Liver (tissue), 9 donors: Measurements from ENCODE around the gene LY6G5B. TPM values are rescaled to one million over a fixed set of nuclear protein-coding genes. Genes with fewer than 3 reads are reported as not detected.

Experiments
- DNase-seq: peaks from one replicate; pipeline ENCODE4 v3.0.0-alpha.2; 2017; ENCODE audit warnings: low spot score
- H3K27ac ChIP-seq, 2 donors: one replicate each; pipeline ENCODE4 v1.7.0; 2013; ENCODE audit warnings: inconsistent platforms in 2 of 2, low read length in 2 of 2, control low read depth in 1 of 2, low read depth in 1 of 2, mild to moderate bottlenecking in 1 of 2
- H3K27me3 ChIP-seq, 4 donors: one replicate each; pipeline versions ENCODE4 v1.6.1 to v1.7.0; 2013; ENCODE audit warnings: low read length in 3 of 4, inconsistent platforms in 1 of 4, mild to moderate bottlenecking in 1 of 4, moderate library complexity in 1 of 4; ENCODE audit not compliant: control insufficient read depth in 4 of 4, insufficient read depth in 4 of 4
- H3K36me3 ChIP-seq, 4 donors: one replicate each; pipeline versions ENCODE4 v1.6.1 to v1.7.0; 2013; ENCODE audit warnings: low read length in 3 of 4, mild to moderate bottlenecking in 3 of 4, low read depth in 1 of 4, moderate library complexity in 1 of 4; ENCODE audit not compliant: control insufficient read depth in 4 of 4, insufficient read depth in 3 of 4
- H3K4me1 ChIP-seq, 4 donors: one replicate each; pipeline versions ENCODE4 v1.6.1 to v1.7.0; 2013; ENCODE audit warnings: low read length in 3 of 4, mild to moderate bottlenecking in 3 of 4, moderate library complexity in 1 of 4; ENCODE audit not compliant: control insufficient read depth in 4 of 4, insufficient read depth in 4 of 4
- H3K4me3 ChIP-seq, 3 donors: one replicate each; pipeline versions ENCODE4 v1.6.1 to v1.7.0; 2013; ENCODE audit warnings: low read length in 3 of 3, control low read depth in 1 of 3, low read depth in 1 of 3, mild to moderate bottlenecking in 1 of 3
- H3K9ac ChIP-seq, 2 donors: one replicate each; pipeline ENCODE4 v1.7.0; 2013; ENCODE audit warnings: low read length in 2 of 2, mild to moderate bottlenecking in 2 of 2, moderate library complexity in 2 of 2, control low read depth in 1 of 2, low read depth in 1 of 2
- H3K9me3 ChIP-seq, 4 donors: one replicate each; pipeline versions ENCODE4 v1.6.1 to v1.7.0; 2013; ENCODE audit warnings: low read length in 3 of 4; ENCODE audit not compliant: control insufficient read depth in 4 of 4
- ATF3 ChIP-seq: IDR thresholded peaks from 2 replicates; pipeline ENCODE4 v1.6.1; 2016; ENCODE audit warnings: antibody characterized with exemption
- EGR1 ChIP-seq, 2 donors: IDR thresholded peaks; 2 replicates each; pipeline ENCODE4 v1.6.1; 2016 to 2018; ENCODE audit warnings: antibody characterized with exemption in 2 of 2, low read depth in 2 of 2
- FOXA1 ChIP-seq: IDR thresholded peaks from 2 replicates; pipeline ENCODE4 v1.6.1; 2016; ENCODE audit warnings: antibody characterized with exemption
- FOXA2 ChIP-seq: IDR thresholded peaks from 2 replicates; pipeline ENCODE4 v1.6.1; 2016; ENCODE audit warnings: antibody characterized with exemption
- GABPA ChIP-seq, 2 donors: IDR thresholded peaks in 1 of 2; conservative IDR thresholded peaks in 1 of 2; 2 replicates each; pipeline ENCODE4 v1.6.1; 2016; ENCODE audit warnings: antibody characterized with exemption in 2 of 2, mild to moderate bottlenecking in 1 of 2, moderate library complexity in 1 of 2
- HNF4G ChIP-seq: IDR thresholded peaks from 2 replicates; pipeline ENCODE4 v1.6.1; 2016; ENCODE audit warnings: antibody characterized with exemption
- JUND ChIP-seq, 2 donors: IDR thresholded peaks; 2 replicates each; pipeline ENCODE4 v1.6.1; 2016; ENCODE audit warnings: antibody characterized with exemption in 2 of 2
- MAX ChIP-seq: IDR thresholded peaks from 2 replicates; pipeline ENCODE4 v1.6.1; 2016; ENCODE audit warnings: antibody characterized with exemption
- NR2F2 ChIP-seq: IDR thresholded peaks from 2 replicates; pipeline ENCODE4 v1.6.1; 2016; ENCODE audit warnings: antibody characterized with exemption
- RAD21 ChIP-seq, 2 donors: IDR thresholded peaks; 2 replicates each; pipeline ENCODE4 v1.6.1; 2016; ENCODE audit warnings: antibody characterized with exemption in 2 of 2, mild to moderate bottlenecking in 2 of 2
- REST ChIP-seq: IDR thresholded peaks from 2 replicates; pipeline ENCODE4 v1.6.1; 2016; ENCODE audit warnings: antibody characterized with exemption, mild to moderate bottlenecking
- RXRA ChIP-seq, 2 donors: IDR thresholded peaks; 2 replicates each; pipeline ENCODE4 v1.6.1; 2017 to 2018; ENCODE audit warnings: antibody characterized with exemption in 2 of 2, mild to moderate bottlenecking in 1 of 2
- SP1 ChIP-seq: IDR thresholded peaks from 2 replicates; pipeline ENCODE4 v1.6.1; 2018; ENCODE audit warnings: antibody characterized with exemption, mild to moderate bottlenecking
- TAF1 ChIP-seq: conservative IDR thresholded peaks from 2 replicates; pipeline ENCODE4 v1.6.1; 2016; ENCODE audit warnings: antibody characterized with exemption, mild to moderate bottlenecking
- YY1 ChIP-seq: IDR thresholded peaks from 2 replicates; pipeline ENCODE4 v1.6.1; 2016; ENCODE audit warnings: antibody characterized with exemption, mild to moderate bottlenecking
- ZBTB33 ChIP-seq: IDR thresholded peaks from 2 replicates; pipeline ENCODE4 v1.6.1; 2016; ENCODE audit warnings: antibody characterized with exemption
- WGBS: extraction: QIAGEN DNeasy Blood & Tissue Kit; methylation state at CpG from one replicate; pipeline ENCODE4 v1.1.7; 2013; 5-methylcytosine and 5-hydroxymethylcytosine counted together
- polyA plus RNA-seq, 2 donors: library from polyadenylated mRNA; stranded (reverse) in 1 of 2; unstranded in 1 of 2; fragments of 200-250 nt in 1 of 2; fragments of >200 nt in 1 of 2; fragmentation: Nextera tagmentation in 1 of 2; extraction: Ambion mirVana in 1 of 2; gene quantifications; one replicate each; pipeline versions ENCODE4 v1.2.1 to v1.2.3, GENCODE V29; 2013 to 2015
- total RNA-seq, 2 donors: library from RNA; depleted of rRNA; stranded (reverse); fragments of >200 nt; gene quantifications; one replicate each; pipeline ENCODE4 v1.2.3, GENCODE V29; 2014
- donor health status: healthy.
- donor health status: healthy.
- donor health status: healthy.
- donor health status: healthy.
- donor health status: healthy.

The LY6G5B gene
- total and polyA plus RNA-seq, 4 donors, result 1.2 to 5.9 (median 2.1) TPM

- no peaks in the 10 kb centered on the region for H3K4me1 ChIP-seq
- no peak overlapping the region for H3K27ac ChIP-seq
- no peaks in the 10 kb centered on the region for H3K36me3 ChIP-seq
- WGBS, result 79% methylated on average over 4 of the region's 4 CpGs
- TF ChIP-seq RAD21 (IDR thresholded peaks at IDR 0.05) (no peak), FOXA1 (no peak), GABPA (IDR thresholded peaks at IDR 0.05 in 1 of 2, conservative IDR thresholded peaks at IDR 0.05 in 1 of 2) (no peak), TAF1 (no peak), YY1 (no peak), NR2F2 (no peak), SP1 (no peak), JUND (IDR thresholded peaks at IDR 0.05) (no peak), RXRA (IDR thresholded peaks at IDR 0.05) (no peak), HNF4G (no peak), MAX (no peak), REST (no peak), FOXA2 (no peak), ATF3 (no peak), ZBTB33 (no peak), EGR1 (IDR thresholded peaks at IDR 0.05; ENCODE audit: low read depth in 2 of 2) (no peak)
- H3K4me3 ChIP-seq, result no peak overlapping the region
- H3K9ac ChIP-seq, result no peak overlapping the region
- H3K27me3 ChIP-seq, result no peaks in the 10 kb centered on the region
- H3K9me3 ChIP-seq, result no peaks in the 10 kb centered on the region
- no peak for DNase-seq
Measured at GRCh38 chr6:31713465-31713864, 43.7 kb downstream of the LY6G5B start.

GRCh38 chr6:31713991-31714684 is 44.4 kb downstream of the LY6G5B start:
- no peak overlapping the region for H3K27ac ChIP-seq

More at GRCh38 chr6:31713991-31714684, 44.4 kb downstream of the LY6G5B start:
- H3K4me1 ChIP-seq, result no peaks in the 10 kb centered on the region
- no peaks in the 10 kb centered on the region for H3K36me3 ChIP-seq
- H3K27me3 ChIP-seq, result no peaks in the 10 kb centered on the region
- DNase-seq, result no peak
- TF ChIP-seq JUND (IDR thresholded peaks at IDR 0.05) (no peak), FOXA1 (no peak), YY1 (no peak), HNF4G (no peak)
- 66% methylated on average over 5 of the region's 5 CpGs for WGBS
- H3K9me3 ChIP-seq, result no peaks in the 10 kb centered on the region
- no peak overlapping the region for H3K4me3 ChIP-seq
- no peak overlapping the region for H3K9ac ChIP-seq
